WTC11 (cell line): ENCODE measurements around the gene PTTG1IP2.

ENCODE experiments used
- ATF3 ChIP-seq: sonication (generic); formaldehyde crosslinking; conservative IDR thresholded peaks from 2 replicates; pipeline ENCODE4 v1.8.1; 2022; ENCODE audit warnings: mild to moderate bottlenecking, missing genetic modification reagents
- CTCF ChIP-seq: fragments of 200-600 bp; IDR thresholded peaks from 2 replicates; pipeline ENCODE4 v1.8.0; 2022; ENCODE audit warnings: antibody characterized with exemption
- ZNF121 ChIP-seq: sonication (generic); formaldehyde crosslinking; IDR thresholded peaks from 2 replicates; pipeline ENCODE4 v1.8.0; 2023; ENCODE audit warnings: missing genetic modification reagents
- TF ChIP-seq, protein P1 (sequence below): sonication (generic); formaldehyde crosslinking; IDR thresholded peaks from 2 replicates; pipeline ENCODE4 v1.8.1; 2022; ENCODE audit warnings: mild to moderate bottlenecking, moderate library complexity, missing genetic modification reagents

GRCh38 chr7:90512821-90513254, 43.4 kb downstream of the PTTG1IP2 start:
- TF ChIP-seq CTCF (no peak), ATF3 (CRISPR knock-in tag) (no peak), ZNF121 (CRISPR knock-in tag) (no peak)
- TF ChIP-seq, protein P1, sequence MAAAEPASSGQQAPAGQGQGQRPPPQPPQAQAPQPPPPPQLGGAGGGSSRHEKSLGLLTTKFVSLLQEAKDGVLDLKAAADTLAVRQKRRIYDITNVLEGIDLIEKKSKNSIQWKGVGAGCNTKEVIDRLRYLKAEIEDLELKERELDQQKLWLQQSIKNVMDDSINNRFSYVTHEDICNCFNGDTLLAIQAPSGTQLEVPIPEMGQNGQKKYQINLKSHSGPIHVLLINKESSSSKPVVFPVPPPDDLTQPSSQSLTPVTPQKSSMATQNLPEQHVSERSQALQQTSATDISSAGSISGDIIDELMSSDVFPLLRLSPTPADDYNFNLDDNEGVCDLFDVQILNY: no peak
